NCI-H2196 (cell line): Measurements from ENCODE around the gene SPOUT1.
A peak's percentile ranks its signal among the peaks of the same experiment; 100 is the strongest.

Source experiments
- DNase-seq: peaks from one replicate; lab custom pipeline; 2025; ENCODE audit not compliant: unreplicated experiment; lab: John Stamatoyannopoulos, UW

Gene SPOUT1

GRCh38 chr9:128773049-128773448, 56.5 kb downstream of the SPOUT1 start:
- DNase-seq = no peak

- DNase-seq = peak; percentile 93
Measured at GRCh38 chr9:128771745-128772519, 57.7 kb downstream of the SPOUT1 start, which contains the start of gene ZER1. ZER1 (minus strand) TSS chr9:128771927; CDS start chr9:128755565, 16,362 bp downstream.

GRCh38 chr9:128771094-128771721, 58.4 kb downstream of the SPOUT1 start:
- no peak for DNase-seq

- DNase-seq = no peak
Measured at GRCh38 chr9:128770286-128771030, 59.1 kb downstream of the SPOUT1 start.
